NT2/D1 (cell line): ENCODE measurements around the gene PLPPR3.

Source experiments
- SUZ12 ChIP-seq: IDR thresholded peaks from 2 replicates; pipeline ENCODE4 v1.6.1; 2011; ENCODE audit not compliant: insufficient read length, insufficient read depth; ENCODE audit errors: extremely low read depth
- YY1 ChIP-seq: IDR thresholded peaks from 2 replicates; pipeline ENCODE4 v1.6.1; 2011; ENCODE audit not compliant: insufficient read length, insufficient read depth
- ZNF274 ChIP-seq: IDR thresholded peaks from 2 replicates; pipeline ENCODE4 v1.6.1; 2011; ENCODE audit warnings: mild to moderate bottlenecking, low read depth, low read length

GRCh38 chr19:825897-826644 lies 4.3 kb upstream of the PLPPR3 start:
- TF ChIP-seq ZNF274 (no peak), YY1 (no peak), SUZ12 (no peak)
